ENCODE results near the gene DEFB129. TPM values are rescaled to one million over a fixed set of nuclear protein-coding genes. Genes with fewer than 3 reads are reported as not detected.
"Not testable (repeated sequence)": the region's sequence is repeated elsewhere in the genome, so short reads cannot be mapped to it uniquely, and the experiment has no call there.

The DEFB129 gene
- total and polyA plus RNA-seq, 11 donors = not detected

DNA sequence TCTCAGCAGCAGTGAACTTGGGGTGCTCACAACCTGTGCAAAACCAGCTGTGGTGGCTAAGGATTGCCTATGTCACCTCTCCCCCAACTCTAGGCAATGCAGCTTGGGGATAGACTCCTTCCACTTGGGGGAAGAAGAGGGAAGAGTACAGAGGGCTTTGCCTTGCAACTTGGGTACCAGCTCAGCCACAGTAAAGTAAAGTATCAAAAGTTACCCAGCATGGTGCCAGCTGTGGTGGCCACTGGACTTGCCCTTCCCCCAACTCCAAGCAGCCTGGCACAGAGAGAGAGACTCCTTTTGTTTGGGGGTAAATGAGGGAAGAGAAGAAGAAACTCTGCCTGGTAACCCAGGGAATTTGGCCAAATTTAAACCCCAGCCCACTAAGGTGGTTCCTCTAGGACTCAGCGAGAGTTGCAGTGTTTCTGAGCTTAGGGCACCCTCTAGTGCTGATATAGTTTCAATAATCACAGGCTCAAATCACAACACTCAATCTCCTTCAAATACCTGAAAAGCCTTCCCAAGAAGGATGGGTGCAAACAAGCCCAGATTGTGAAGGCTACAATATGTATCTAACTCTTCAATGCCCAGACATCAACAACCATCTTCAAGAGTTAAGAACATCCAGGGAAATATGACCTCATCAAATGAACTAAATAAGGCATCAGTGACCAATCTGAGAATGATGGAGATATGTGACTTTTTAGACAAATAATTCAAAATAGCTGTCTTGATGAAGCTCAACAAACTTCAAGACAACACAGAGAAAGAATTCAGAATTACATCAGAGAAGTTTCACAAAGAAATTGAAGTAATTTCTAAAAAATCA lies 7.6 kb upstream of the DEFB129 start:
- ATAC-seq = peak in 3 of 4 donors; percentile 63 to 71 (median 66)

DNA sequence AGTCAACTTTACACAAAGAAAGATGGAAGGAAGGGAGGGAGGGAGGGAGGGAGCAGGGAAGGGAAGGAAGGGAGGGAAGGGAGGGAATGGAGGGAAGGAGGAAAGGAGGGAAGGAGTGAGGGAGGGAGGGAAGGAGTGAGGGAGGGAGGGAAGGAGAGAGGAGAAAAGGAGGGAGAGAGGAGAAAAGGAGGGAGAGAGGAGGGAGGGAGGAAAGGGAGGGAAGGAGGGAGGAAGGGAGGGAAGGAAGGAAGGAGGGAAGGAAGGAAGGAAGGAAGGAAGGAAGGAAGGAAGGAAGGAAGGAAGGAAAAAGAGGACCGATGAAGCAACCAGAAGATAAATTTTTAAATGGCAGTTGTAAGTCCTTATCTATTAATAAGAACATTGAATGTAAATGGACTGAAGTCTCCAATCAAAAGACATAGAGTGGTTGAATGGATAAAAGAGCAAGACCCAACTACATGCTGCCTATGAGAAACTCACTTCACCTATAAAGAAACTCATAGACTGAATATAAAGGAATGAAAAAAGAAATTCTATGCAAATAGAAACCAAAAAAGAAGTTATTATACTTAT lies 5.7 kb upstream of the DEFB129 start:
- WGBS, 4 donors = 42 to 51% (median 45%) methylated on average over 1 of the region's 1 CpG
- DNase-seq = no peak
- intact Hi-C loops (cut with DNase I) = no loop called here
- no peaks in the 10 kb centered on the region for H3K9me3 ChIP-seq
- peaks cover 0 to 8% (median 0%) of the 10 kb centered on the region in 12 donors for H3K4me1 ChIP-seq
- TF ChIP-seq CTCF (IDR thresholded peaks at IDR 0.05) (no peak), POLR2A (IDR thresholded peaks at IDR 0.05) (no peak)
- H3K4me3 ChIP-seq = no peak overlapping the region
- ATAC-seq = no peak
- H3K36me3 ChIP-seq = no peaks in the 10 kb centered on the region
- peaks cover 0 to 14% (median 0%) of the 10 kb centered on the region in 9 donors for H3K27me3 ChIP-seq
- no peak overlapping the region for H3K27ac ChIP-seq

More for the DNA sequence above, 7.6 kb upstream of the DEFB129 start:
- DNase-seq = no peak
- WGBS, 4 donors = 0 to 6% (median 1%) methylated on average over 1 of the region's 1 CpG
- H3K27ac ChIP-seq = no peak overlapping the region
- no peaks in the 10 kb centered on the region for H3K36me3 ChIP-seq
- intact Hi-C loops (cut with DNase I) = no loop called here
- no peaks in the 10 kb centered on the region for H3K9me3 ChIP-seq
- TF ChIP-seq CTCF (IDR thresholded peaks at IDR 0.05) (peak in 10 of 12 donors; percentile 24 to 53 (median 40)), POLR2A (IDR thresholded peaks at IDR 0.05) (no peak)
- H3K4me1 ChIP-seq = peaks cover 0 to 9% (median 0%) of the 10 kb centered on the region in 12 donors
- H3K4me3 ChIP-seq = no peak overlapping the region
- H3K27me3 ChIP-seq = peaks cover 0 to 14% (median 0%) of the 10 kb centered on the region in 9 donors

- H3K9me3 ChIP-seq; H3K27me3 ChIP-seq; ATAC-seq; H3K4me3 ChIP-seq; intact Hi-C loops (cut with DNase I); H3K36me3 ChIP-seq; H3K27ac ChIP-seq; DNase-seq; H3K4me1 ChIP-seq: not testable (repeated sequence)
- WGBS, 4 donors = 78 to 85% (median 80%) methylated on average over 3 of the region's 3 CpGs
Measured at GRCh38 chr20:225879-226278, 1.2 kb upstream of the DEFB129 start.

- TF ChIP-seq POLR2A (IDR thresholded peaks at IDR 0.05) (no peak), CTCF (IDR thresholded peaks at IDR 0.05) (no peak)
Measured at GRCh38 chr20:227439-228105, 514 bp downstream of the DEFB129 start.

More at GRCh38 chr20:227439-228105, 514 bp downstream of the DEFB129 start:
- Histone ChIP-seq H3K4me1 (no peaks in the 10 kb centered on the region), H3K27ac (peak overlapping the region in 1 of 12 donors; percentile 51), H3K9me3 (no peaks in the 10 kb centered on the region), H3K27me3 (no peaks in the 10 kb centered on the region), H3K4me3 (no peak overlapping the region), H3K36me3 (no peaks in the 10 kb centered on the region)
- no peak for DNase-seq
- no peak for ATAC-seq
- 70 to 86% (median 76%) methylated on average over 3 of the region's 3 CpGs for WGBS, 4 donors
- intact Hi-C loops (cut with DNase I) = no loop called here
